ENCODE data around the gene SEMA3C. TPM values are rescaled to one million over a fixed set of nuclear protein-coding genes. Genes with fewer than 3 reads are reported as not detected.

SEMA3C gene
- total RNA-seq, 2 donors from 2014 or later = 66.4 to 147 TPM

DNA sequence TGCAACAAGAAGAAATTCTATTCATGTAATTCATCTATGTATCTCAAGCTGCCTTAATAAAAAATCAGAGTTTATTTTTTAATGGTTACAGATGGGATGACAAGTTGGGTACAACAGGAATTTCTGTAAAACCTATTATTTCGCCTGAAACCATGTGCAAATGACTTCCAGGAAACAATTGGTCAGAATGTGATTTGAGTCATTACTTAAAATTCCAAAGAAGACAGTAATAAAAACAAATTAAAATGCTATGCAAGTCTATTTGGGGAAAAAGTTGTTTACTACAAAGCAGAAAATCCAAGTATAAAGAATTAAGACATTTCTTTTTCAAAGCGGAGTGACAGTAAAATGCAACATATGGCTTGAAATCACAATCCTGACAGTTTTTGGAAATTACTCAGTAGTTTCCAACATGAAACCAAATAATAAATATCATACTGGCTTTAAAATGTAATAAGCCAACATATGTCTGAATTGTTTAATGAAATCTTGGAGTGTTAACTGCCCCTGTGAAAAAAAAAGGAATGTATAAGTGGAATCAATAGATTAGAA lies 41.5 kb upstream of the SEMA3C start:
- no peaks in the 10 kb centered on the region for H3K36me3 ChIP-seq
- WGBS = 67% methylated on average over 2 of the region's 2 CpGs
- intact Hi-C loops (cut with DNase I) = no loop called here

DNA sequence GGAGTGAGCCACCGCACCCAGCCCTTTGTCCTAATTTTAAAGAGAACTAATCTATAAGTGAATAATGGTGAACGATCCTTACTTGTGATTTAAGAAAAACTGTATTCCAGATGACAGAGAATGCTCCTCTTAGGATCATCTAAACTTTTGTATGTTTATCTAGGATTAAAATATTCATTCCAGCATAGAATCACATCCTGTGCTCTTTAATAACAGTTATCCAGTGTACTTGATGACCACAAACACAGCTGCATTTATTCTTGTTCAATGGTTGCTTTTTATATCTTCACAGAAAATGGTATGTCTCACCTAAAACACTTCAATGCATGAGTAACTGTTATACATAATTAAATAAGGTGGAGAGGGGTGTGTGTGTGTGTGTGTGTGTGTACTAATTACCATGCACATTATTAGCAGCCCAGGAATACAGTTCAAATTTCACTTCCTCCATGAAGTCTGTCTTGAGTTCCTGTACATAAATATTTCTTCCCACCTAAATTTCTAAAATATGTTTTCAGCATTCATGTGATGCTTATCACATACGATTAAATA lies 38.5 kb upstream of the SEMA3C start:
- no peak overlapping the region for H3K27ac ChIP-seq
- H3K36me3 ChIP-seq = no peaks in the 10 kb centered on the region
- no peaks in the 10 kb centered on the region for H3K9me3 ChIP-seq
- no peak for TF ChIP-seq POLR2AphosphoS5 (IDR thresholded peaks at IDR 0.05)
- TF ChIP-seq, protein P1, sequence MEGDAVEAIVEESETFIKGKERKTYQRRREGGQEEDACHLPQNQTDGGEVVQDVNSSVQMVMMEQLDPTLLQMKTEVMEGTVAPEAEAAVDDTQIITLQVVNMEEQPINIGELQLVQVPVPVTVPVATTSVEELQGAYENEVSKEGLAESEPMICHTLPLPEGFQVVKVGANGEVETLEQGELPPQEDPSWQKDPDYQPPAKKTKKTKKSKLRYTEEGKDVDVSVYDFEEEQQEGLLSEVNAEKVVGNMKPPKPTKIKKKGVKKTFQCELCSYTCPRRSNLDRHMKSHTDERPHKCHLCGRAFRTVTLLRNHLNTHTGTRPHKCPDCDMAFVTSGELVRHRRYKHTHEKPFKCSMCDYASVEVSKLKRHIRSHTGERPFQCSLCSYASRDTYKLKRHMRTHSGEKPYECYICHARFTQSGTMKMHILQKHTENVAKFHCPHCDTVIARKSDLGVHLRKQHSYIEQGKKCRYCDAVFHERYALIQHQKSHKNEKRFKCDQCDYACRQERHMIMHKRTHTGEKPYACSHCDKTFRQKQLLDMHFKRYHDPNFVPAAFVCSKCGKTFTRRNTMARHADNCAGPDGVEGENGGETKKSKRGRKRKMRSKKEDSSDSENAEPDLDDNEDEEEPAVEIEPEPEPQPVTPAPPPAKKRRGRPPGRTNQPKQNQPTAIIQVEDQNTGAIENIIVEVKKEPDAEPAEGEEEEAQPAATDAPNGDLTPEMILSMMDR (IDR thresholded peaks at IDR 0.05) = no peak
- TF ChIP-seq POLR2A (IDR thresholded peaks at IDR 0.05) = no peak
- H3K4me1 ChIP-seq (replicated peaks) = no peaks in the 10 kb centered on the region
- intact Hi-C loops (cut with DNase I) = no loop called here
- 85% methylated on average over 3 of the region's 3 CpGs for WGBS
- no peaks in the 10 kb centered on the region for H3K27me3 ChIP-seq (replicated peaks; ENCODE audit: insufficient read depth)
- H3K4me3 ChIP-seq = no peak overlapping the region
- no peak for DNase-seq (ENCODE audit: low spot score)

More for the DNA sequence above, 41.5 kb upstream of the SEMA3C start:
- no peaks in the 10 kb centered on the region for H3K9me3 ChIP-seq
- DNase-seq (ENCODE audit: low spot score) = no peak
- no peak overlapping the region for H3K27ac ChIP-seq
- H3K27me3 ChIP-seq (replicated peaks; ENCODE audit: insufficient read depth) = no peaks in the 10 kb centered on the region
- TF ChIP-seq, protein P1 (IDR thresholded peaks at IDR 0.05) = no peak
- TF ChIP-seq POLR2AphosphoS5 (IDR thresholded peaks at IDR 0.05) = no peak
- TF ChIP-seq POLR2A (IDR thresholded peaks at IDR 0.05) = no peak
- H3K4me3 ChIP-seq = no peak overlapping the region
- no peaks in the 10 kb centered on the region for H3K4me1 ChIP-seq (replicated peaks)

DNA sequence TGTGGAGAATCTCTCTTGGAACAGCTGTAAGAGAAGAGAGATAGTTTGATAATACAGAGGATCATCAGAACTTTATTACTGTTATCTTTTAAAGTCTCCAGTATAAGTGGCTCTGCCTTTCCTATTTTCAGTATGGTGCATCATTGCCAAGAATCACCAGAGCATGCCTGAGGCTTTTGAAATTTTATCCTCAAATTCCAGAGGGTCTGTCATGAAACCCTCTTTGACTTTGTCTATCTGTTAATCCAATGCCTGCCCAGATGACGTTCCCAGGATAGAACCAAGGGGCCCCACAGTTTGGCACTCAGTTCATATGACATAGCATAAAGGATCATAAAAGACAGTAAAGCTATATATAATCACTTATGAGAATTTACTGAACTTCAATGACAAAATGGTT lies 35.3 kb upstream of the SEMA3C start:
- WGBS = 53% methylated on average over 1 of the region's 1 CpG
- Histone ChIP-seq H3K9me3 (no peaks in the 10 kb centered on the region), H3K4me1 (replicated peaks) (no peaks in the 10 kb centered on the region), H3K27ac (no peak overlapping the region), H3K27me3 (replicated peaks; ENCODE audit: insufficient read depth) (no peaks in the 10 kb centered on the region), H3K4me3 (no peak overlapping the region), H3K36me3 (no peaks in the 10 kb centered on the region)
- DNase-seq (ENCODE audit: low spot score) = no peak
- intact Hi-C loops (cut with DNase I) = no loop called here
- TF ChIP-seq POLR2A (IDR thresholded peaks at IDR 0.05) (no peak), POLR2AphosphoS5 (IDR thresholded peaks at IDR 0.05) (no peak)
- TF ChIP-seq, protein P1 (IDR thresholded peaks at IDR 0.05) = no peak

DNA sequence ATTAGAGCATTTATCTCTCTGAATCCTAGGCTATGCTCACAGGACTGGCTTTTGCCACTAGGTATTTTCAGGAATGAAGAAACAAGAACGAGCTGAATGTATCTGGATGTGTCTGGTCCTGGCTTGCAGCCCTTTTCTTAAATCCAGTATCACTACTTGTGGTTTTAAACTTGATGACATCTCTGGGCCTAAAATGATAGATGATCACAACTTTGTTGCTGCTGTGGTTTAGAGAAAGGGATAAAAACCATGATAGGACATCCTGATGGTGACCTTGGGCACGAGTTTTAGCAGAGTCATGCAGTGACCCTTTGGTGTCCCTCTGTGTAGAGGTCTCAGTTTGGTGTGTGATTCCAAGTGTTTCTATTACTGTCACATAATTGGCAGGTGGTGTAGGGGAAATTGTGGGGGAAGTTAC lies 31.7 kb upstream of the SEMA3C start:
- intact Hi-C loops (cut with DNase I) = no loop called here
- Histone ChIP-seq H3K4me3 (no peak overlapping the region), H3K9me3 (no peaks in the 10 kb centered on the region), H3K27ac (no peak overlapping the region), H3K27me3 (replicated peaks; ENCODE audit: insufficient read depth) (no peaks in the 10 kb centered on the region), H3K4me1 (replicated peaks) (no peaks in the 10 kb centered on the region), H3K36me3 (no peaks in the 10 kb centered on the region)
- WGBS = 61% methylated on average over 2 of the region's 2 CpGs
- DNase-seq (ENCODE audit: low spot score) = no peak
- TF ChIP-seq POLR2A (IDR thresholded peaks at IDR 0.05) (no peak), POLR2AphosphoS5 (IDR thresholded peaks at IDR 0.05) (no peak)
- TF ChIP-seq, protein P1 (IDR thresholded peaks at IDR 0.05) = no peak

DNA sequence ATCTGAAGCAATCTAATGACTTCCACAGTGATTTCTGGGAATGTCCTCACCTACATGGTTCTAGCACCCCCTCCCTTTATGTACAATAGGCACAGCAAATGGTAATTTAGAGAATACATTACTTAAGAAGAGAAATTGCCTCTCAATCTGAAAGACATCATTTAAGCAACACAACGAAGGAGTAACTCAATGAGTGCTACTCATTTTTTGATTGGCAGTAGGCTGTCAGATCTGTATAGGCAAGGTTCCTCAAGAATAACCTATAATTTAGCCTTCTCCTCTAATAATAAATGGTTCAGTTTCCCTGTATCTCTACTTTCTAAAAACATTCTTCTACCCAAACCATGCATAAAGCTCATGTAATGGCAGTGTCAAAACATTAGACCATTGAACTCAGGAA lies 30.6 kb upstream of the SEMA3C start:
- DNase-seq (ENCODE audit: low spot score) = no peak
- H3K4me1 ChIP-seq (replicated peaks) = no peaks in the 10 kb centered on the region
- H3K27ac ChIP-seq = no peak overlapping the region
- H3K4me3 ChIP-seq = no peak overlapping the region
- TF ChIP-seq POLR2AphosphoS5 (IDR thresholded peaks at IDR 0.05) (no peak), POLR2A (IDR thresholded peaks at IDR 0.05) (no peak)
- TF ChIP-seq, protein P1 (IDR thresholded peaks at IDR 0.05) = no peak
- no peaks in the 10 kb centered on the region for H3K27me3 ChIP-seq (replicated peaks; ENCODE audit: insufficient read depth)
- H3K36me3 ChIP-seq = no peaks in the 10 kb centered on the region
- intact Hi-C loops (cut with DNase I) = no loop called here
- H3K9me3 ChIP-seq = no peaks in the 10 kb centered on the region
- WGBS = 90% methylated on average over 1 of the region's 1 CpG

Data from prostate gland (tissue), 2 donors.